Muscle of leg (tissue), 11 donors: ENCODE results near the gene ADAMTS2. TPM values are rescaled to one million over a fixed set of nuclear protein-coding genes. Genes with fewer than 3 reads are reported as not detected.

ENCODE experiments used
- DNase-seq: peaks from one replicate; pipeline ENCODE4 v3.0.0; 2013
- H3K27ac ChIP-seq: one replicate; pipeline ENCODE4 v1.5.1; 2013; ENCODE audit warnings: mild to moderate bottlenecking, low read length, control low read depth
- H3K27me3 ChIP-seq: one replicate; pipeline ENCODE4 v1.6.1; 2013; ENCODE audit warnings: low read length; ENCODE audit not compliant: control insufficient read depth, insufficient read depth
- H3K36me3 ChIP-seq: one replicate; pipeline ENCODE4 v1.6.1; 2013; ENCODE audit warnings: low read length; ENCODE audit not compliant: control insufficient read depth, insufficient read depth
- H3K4me1 ChIP-seq: one replicate; pipeline ENCODE4 v1.6.1; 2013; ENCODE audit warnings: low read length; ENCODE audit not compliant: control insufficient read depth, insufficient read depth
- H3K4me3 ChIP-seq: one replicate; pipeline ENCODE4 v1.5.1; 2013; ENCODE audit warnings: low read length, control low read depth
- H3K9me3 ChIP-seq: replicated peaks from 2 replicates; pipeline ENCODE4 v1.6.1; 2013; ENCODE audit warnings: low read depth, low read length; ENCODE audit not compliant: control insufficient read depth
- WGBS: methylation state at CpG from one replicate; pipeline ENCODE4 v1.1.5; 2013; ENCODE audit warnings: missing lambda C conversion rate; ENCODE audit not compliant: insufficient coverage; 5-methylcytosine and 5-hydroxymethylcytosine counted together
- polyA plus RNA-seq, 8 donors: library from polyadenylated mRNA; unstranded; fragments of 120-200 nt; gene quantifications; one replicate each; pipeline versions ENCODE4 v1.2.1 to v1.2.3, GENCODE V29; 2013; ENCODE audit warnings: inconsistent platforms in 1 of 8, low replicate concordance in 1 of 8; ENCODE audit not compliant: insufficient read length in 8 of 8, insufficient read depth in 1 of 8
- total RNA-seq: library from RNA; stranded (reverse); fragments of 120-200 nt; gene quantifications from one replicate; pipeline ENCODE4 v1.2.4, GENCODE V29; 2013

The ADAMTS2 gene
- total and polyA plus RNA-seq, 9 donors: 21.3 to 46.3 (median 34.2) TPM

DNA sequence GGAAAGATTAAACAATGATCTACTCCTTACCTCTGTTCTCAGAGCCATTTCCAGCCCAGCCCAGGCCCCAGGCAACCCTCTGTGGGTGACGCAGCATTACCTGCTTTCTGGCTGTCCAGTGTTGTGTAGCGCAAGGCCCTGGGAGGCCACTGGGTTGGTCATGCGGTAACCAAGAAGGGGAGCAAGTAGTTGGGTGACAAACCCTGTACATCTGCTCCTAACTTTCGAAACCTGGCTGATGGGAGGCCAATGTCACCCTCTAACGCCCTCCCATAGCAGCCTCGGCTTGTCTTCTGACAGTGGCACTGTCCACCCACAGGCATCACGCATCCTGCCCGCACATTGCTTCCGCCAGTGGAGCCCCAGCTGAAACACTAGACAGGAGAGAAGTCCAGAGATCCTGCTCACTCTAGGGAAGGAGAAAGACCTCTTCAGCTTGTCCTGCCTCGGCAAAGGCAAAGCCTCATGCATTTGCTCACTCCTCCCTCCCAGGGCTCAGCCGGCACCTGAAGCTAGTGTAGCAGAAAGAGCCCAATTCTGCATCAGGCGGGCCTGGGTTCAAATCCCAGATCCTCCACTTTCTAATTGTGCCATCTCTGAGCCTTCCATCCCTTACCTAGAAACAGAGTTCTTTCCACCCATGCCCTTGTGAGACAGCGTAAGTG is 94.6 kb downstream of the ADAMTS2 start:
- 96% methylated on average over 9 of the region's 13 CpGs for WGBS
- no peak overlapping the region for H3K4me3 ChIP-seq
- H3K27ac ChIP-seq: no peak overlapping the region
- no peaks in the 10 kb centered on the region for H3K4me1 ChIP-seq
- H3K36me3 ChIP-seq: no peaks in the 10 kb centered on the region
- H3K9me3 ChIP-seq: peaks cover 10% of the 10 kb centered on the region
- H3K27me3 ChIP-seq: no peaks in the 10 kb centered on the region
- DNase-seq: no peak

DNA sequence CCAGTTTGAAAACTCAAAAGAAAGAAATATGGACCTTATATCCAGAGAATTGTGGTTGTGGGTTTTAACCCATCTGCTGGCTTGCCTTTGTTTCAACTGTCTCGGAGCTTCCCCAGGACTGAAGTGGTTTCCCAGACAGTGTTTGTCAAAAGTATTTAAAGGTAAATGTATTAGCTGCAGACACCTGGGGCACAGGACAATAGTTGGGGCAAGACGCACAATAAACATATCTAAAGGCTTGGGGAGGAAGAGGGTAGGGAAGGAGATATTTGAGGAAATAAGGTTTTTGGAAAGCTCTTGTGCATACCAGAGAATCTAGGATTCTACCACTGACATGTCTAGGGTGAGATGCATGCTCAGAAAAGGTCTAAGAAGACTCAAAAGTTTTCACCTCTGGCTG is 99.0 kb downstream of the ADAMTS2 start:
- H3K4me1 ChIP-seq: peaks cover 24% of the 10 kb centered on the region
- peaks cover 10% of the 10 kb centered on the region for H3K9me3 ChIP-seq
- no peak overlapping the region for H3K27ac ChIP-seq
- H3K27me3 ChIP-seq: peaks cover 3% of the 10 kb centered on the region
- no peaks in the 10 kb centered on the region for H3K36me3 ChIP-seq
- no peak overlapping the region for H3K4me3 ChIP-seq
- WGBS: 100% methylated on average over 2 of the region's 2 CpGs
- no peak for DNase-seq

DNA sequence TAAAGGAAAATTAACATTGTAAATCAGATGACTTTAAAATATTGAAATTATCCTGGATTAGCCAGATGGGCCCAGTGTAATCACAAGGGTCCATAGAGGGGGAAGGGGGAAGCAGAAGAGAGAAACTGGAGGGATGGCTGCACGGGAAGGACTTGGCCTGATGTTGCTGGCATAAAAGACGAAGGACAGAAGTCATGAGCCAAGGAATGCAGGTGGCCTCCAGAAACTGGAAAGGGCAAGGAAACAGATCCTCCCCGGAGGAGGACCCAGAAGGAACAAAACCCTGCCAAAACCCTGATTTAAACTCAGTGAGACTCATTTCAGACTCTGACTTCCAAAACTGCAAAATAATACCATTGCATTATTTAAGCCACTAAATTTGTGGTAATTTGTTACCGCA is 100.2 kb downstream of the ADAMTS2 start:
- Histone ChIP-seq H3K36me3 (no peaks in the 10 kb centered on the region), H3K27ac (no peak overlapping the region), H3K9me3 (peaks cover 10% of the 10 kb centered on the region), H3K4me3 (no peak overlapping the region), H3K27me3 (peaks cover 3% of the 10 kb centered on the region), H3K4me1 (peaks cover 30% of the 10 kb centered on the region)
- 15% methylated on average over 2 of the region's 4 CpGs for WGBS
- DNase-seq: peak; percentile 87

DNA sequence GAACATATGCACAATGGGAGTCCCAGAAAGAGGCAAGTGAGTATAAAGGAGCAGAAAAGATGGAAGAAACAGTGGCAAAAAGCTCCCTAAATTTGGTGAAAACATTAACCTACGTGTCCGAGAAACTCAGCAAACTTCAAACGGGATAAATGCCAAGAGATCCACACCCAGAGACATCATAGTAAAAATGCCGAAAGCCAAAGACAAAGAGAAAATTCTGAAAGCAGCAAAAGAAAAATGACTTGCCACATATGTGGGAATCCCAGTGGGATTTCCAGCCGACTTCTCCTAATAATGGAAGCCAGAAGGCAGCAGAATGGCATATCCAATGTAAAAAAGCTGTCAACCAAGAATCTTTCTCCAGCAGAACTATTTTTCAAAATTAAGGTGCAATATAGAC is 101.2 kb downstream of the ADAMTS2 start:
- Histone ChIP-seq H3K9me3 (peaks cover 10% of the 10 kb centered on the region), H3K27me3 (peaks cover 3% of the 10 kb centered on the region), H3K27ac (peak overlapping the region; percentile 45), H3K36me3 (no peaks in the 10 kb centered on the region), H3K4me1 (peaks cover 30% of the 10 kb centered on the region), H3K4me3 (no peak overlapping the region)
- WGBS: 10% methylated on average over 2 of the region's 5 CpGs
- no peak for DNase-seq

DNA sequence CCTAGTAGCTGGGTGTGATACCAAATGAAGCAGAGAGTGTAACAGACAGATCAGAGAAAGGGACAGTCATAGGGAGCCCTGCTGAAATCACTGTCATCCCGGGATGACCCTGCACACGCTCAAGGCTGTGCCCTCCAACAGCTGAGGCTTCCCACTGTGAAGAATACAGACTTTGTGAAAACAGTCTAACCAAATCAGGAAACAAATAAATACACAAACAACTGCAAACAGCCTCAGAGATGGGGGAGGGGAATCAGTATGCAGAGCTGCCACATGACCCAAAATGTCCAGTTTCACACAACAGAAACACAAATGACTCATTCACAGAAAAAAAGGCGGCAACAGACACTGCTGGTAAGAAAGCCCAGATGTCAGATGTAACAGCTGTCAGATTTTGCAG is 101.9 kb downstream of the ADAMTS2 start:
- H3K27ac ChIP-seq: peak overlapping the region; percentile 57

DNA sequence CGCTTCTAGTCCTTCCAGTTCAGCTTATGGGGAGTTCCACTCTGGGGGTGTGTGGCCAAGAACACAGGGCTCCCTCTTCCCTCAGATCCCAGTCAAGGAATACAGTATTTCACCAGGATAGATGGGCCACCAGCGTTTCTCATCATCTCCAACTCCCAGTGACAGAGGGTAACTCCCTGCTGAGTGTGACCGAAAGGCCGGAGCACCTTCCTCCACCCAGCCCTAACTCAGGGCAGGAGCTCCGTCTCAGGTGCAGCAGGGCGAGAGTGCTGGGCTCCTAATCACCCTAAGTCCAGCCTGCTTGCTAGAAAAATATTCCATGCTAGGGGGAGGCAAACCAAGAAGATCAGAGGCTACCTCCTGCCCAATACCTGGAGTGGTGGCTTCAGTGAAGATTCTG is 102.6 kb downstream of the ADAMTS2 start:
- peak overlapping the region; percentile 57 for H3K27ac ChIP-seq
- DNase-seq: no peak
- H3K4me3 ChIP-seq: no peak overlapping the region
- H3K4me1 ChIP-seq: peaks cover 30% of the 10 kb centered on the region
- no peaks in the 10 kb centered on the region for H3K36me3 ChIP-seq
- 75% methylated on average over 1 of the region's 6 CpGs for WGBS
- H3K27me3 ChIP-seq: peaks cover 3% of the 10 kb centered on the region
- peaks cover 10% of the 10 kb centered on the region for H3K9me3 ChIP-seq

More for the DNA sequence above, 101.9 kb downstream of the ADAMTS2 start:
- DNase-seq: peak; percentile 86
- Histone ChIP-seq H3K4me3 (no peak overlapping the region), H3K27me3 (peaks cover 3% of the 10 kb centered on the region), H3K4me1 (peaks cover 30% of the 10 kb centered on the region), H3K9me3 (peaks cover 10% of the 10 kb centered on the region), H3K36me3 (no peaks in the 10 kb centered on the region)
- WGBS: no CpG with 5 or more reads among the region's 3 CpGs

DNA sequence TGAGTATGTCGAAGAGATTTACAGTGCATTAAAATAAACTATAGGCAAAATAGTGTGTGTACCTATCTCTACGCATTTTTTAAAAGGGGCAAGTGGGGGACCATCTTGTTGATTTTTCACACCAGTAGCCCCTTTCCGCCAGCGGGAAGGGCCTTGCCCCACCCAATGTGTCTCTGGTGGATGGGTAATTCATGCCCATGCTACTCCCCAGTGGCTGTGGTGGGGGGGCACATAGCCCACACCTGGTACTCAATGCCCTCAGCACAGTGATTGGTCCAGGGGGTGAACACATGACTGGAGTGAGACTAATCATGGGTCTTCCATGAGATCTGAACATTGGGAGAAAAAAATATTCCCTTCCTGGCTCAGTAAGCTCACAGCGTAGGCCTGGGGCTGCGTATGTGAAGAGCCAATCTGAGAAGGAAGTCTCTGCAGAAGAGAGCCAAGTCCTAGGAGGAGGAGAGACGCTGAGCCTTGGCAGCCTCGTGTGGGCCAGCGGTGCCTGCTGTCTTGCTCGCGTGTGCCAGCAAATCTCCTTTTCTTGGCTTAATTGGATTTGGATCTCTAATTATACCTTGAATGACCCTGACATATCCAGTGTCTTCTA is 103.4 kb downstream of the ADAMTS2 start:
- Histone ChIP-seq H3K27ac (no peak overlapping the region), H3K4me1 (peaks cover 30% of the 10 kb centered on the region), H3K4me3 (no peak overlapping the region), H3K9me3 (peaks cover 13% of the 10 kb centered on the region), H3K36me3 (no peaks in the 10 kb centered on the region), H3K27me3 (peaks cover 3% of the 10 kb centered on the region)
- DNase-seq: no peak
- WGBS: 58% methylated on average over 2 of the region's 11 CpGs

DNA sequence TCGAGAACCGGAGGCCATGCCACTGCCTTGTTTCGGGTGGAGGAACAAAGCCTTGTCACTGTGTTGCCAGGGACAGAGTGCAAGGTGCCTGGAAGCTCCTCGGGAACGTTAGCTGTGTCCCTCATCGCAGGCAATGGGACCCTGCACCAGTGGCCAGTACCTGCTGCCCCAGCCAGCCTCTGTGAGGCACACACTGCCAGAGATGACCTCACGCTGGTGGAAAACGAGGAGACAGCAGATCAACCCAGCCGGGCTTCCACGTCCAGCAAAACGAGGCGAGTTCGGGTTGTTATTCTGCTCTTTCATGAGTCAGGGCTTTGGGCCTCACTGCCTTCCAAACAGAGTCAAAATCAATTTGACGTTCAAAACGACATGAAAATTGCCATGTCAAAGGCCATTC is 104.1 kb downstream of the ADAMTS2 start:
- Histone ChIP-seq H3K27ac (no peak overlapping the region), H3K4me1 (peaks cover 30% of the 10 kb centered on the region), H3K9me3 (peaks cover 9% of the 10 kb centered on the region), H3K4me3 (no peak overlapping the region), H3K27me3 (peaks cover 3% of the 10 kb centered on the region), H3K36me3 (no peaks in the 10 kb centered on the region)
- DNase-seq: no peak
- WGBS: 81% methylated on average over 13 of the region's 15 CpGs

DNA sequence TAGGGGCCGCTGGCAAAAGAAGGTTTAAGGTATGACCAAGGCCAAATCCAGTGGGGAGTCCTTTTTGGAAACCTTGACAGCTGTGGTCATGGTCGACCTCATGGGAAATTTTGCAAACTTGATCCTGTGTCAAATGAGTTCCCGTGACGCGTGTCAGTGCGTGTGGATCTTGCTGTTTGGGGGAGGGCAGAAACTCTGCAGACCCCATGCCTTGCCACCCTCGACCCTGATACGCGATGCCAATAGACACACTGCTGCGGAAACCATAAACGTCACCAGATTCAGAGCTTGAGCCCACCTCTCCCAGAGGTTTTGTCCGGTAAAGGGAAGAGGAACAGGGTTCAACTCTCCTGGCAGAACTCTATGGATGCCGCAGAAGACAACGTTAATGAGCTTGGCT is 104.7 kb downstream of the ADAMTS2 start:
- H3K9me3 ChIP-seq: peaks cover 5% of the 10 kb centered on the region
- H3K4me1 ChIP-seq: peaks cover 33% of the 10 kb centered on the region
- no peak overlapping the region for H3K27ac ChIP-seq
- H3K27me3 ChIP-seq: peaks cover 3% of the 10 kb centered on the region
- H3K4me3 ChIP-seq: no peak overlapping the region
- H3K36me3 ChIP-seq: no peaks in the 10 kb centered on the region
- WGBS: 66% methylated on average over 5 of the region's 14 CpGs
- DNase-seq: no peak

DNA sequence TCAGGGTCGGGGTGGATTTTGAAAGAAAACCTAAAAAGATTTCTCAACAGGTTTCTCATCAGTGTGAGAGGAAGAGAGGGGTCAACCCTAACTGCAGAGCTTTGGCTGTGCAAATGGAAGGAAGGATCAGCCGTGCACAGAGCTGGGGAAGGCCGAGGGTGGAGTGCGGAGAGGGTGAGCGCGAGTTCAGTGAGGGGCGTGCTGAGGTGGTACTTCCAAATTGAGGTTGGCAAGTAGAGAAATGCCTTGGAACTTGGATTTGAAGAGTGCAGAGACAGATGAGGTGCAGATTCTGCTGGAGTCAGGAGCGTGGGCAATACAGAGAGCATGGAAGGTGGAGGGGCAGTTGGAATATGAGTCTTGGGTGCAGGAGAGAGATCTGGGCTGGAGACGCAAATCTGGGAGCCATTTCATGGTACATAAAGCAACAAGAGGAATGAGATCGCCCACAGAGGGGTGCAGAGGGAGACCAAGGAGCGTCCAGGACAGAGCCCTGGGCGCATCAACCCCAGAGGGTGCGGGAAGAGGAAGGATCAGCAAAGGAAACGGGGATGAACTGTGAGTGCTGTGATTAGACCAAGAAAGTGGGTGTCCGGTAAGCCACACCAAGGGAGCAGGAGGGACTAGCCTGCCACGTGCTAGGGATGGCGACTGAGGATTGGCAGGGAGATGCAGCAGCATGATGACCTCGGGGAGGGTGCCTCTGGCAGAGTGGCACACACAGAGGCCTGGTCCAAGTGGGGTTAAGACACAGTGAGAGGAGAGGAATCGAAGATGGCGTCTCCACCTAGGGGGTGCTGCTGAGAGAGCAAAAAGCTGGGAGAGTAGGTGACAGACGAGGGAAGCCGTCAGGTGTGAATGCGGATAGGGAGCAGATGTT is 105.8 kb downstream of the ADAMTS2 start:
- WGBS: 93% methylated on average over 23 of the region's 23 CpGs
- Histone ChIP-seq H3K27ac (no peak overlapping the region), H3K36me3 (no peaks in the 10 kb centered on the region), H3K4me1 (peaks cover 29% of the 10 kb centered on the region), H3K27me3 (peaks cover 3% of the 10 kb centered on the region), H3K9me3 (peaks cover 5% of the 10 kb centered on the region), H3K4me3 (no peak overlapping the region)
- DNase-seq: no peak
